OCI-M2 (cell line): Measurements from ENCODE around the gene BMPER.

Source experiments
- DNase-seq: peaks from one replicate; lab custom pipeline; 2025; ENCODE audit not compliant: unreplicated experiment; lab: John Stamatoyannopoulos, UW

Gene BMPER

GRCh38 chr7:34131371-34131770, 226.0 kb downstream of the BMPER start:
- no peak for DNase-seq

DNA sequence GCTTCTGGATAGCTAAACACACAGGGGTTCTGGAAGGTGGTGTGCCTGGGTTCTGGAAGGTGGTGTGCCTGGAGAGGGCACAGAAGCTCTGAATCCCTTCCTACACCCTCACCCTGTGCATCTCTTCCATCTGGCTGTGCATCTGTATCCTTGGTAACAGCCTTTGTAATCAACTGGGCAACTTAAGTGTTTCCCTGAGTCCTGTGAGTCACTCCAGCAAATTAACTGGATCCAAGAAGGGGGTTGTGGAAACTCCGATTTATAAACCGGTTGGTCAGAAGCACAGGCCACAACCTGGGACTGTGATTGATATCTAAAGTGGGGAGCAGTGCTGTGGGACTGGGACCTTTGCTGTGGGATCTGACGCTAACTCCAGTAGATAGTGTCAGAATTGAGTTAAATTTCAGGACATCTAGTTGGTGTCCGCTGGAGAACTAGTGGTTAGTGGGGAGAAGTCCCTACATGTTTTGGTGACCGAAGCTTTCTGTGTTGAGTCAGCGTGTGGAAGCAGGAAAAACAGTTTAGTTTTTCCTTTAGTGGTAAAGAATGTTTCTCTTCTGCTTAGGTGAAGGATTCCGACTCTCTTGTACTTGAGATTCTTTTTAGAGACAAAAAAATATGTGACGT, 228.1 kb downstream of the BMPER start:
- no peak for DNase-seq

- no peak for DNase-seq
These were observed 228.8 kb downstream of the BMPER start for GRCh38 chr7:34133983-34134782.

- DNase-seq: no peak
These were observed 230.6 kb downstream of the BMPER start for GRCh38 chr7:34135924-34136323.

DNA sequence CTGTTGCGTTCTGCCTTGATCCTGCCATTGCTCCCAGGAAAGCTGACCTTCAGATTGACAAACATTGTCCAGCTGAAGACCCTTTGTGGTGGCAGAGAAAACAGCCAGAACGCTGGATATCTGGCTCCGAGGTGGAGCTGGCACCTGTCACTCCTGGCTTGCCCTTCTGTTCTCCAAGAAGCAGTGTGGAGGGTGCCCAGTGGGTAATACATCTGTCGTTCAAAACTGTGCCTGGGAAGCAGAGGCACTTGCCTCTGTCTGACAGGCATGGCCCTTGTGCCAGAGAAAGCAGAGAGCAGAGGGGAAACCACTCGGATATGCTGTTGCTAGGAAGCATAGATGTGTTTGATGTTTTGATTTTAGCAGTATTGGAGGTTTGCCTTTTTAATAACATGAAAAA, 231.4 kb downstream of the BMPER start:
- DNase-seq: no peak

DNA sequence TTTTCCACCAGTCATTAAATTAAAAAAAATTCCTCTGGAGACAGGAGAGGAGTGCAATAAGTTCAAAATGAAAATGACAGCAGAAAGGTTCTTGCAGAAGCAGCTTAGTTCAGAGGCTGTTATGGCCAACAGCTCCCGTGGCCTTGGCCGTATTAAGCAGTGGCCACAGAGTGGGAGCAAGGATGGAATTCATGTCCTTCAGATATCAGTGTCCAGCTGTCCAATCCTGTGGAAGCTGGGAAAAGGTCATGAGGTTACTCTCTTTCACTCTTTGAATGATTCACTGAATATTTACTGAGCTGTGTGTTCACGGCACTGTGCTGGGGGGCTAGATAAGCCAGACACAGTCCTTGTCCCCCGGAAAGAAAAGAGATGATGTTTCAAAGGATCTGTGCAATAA, 231.8 kb downstream of the BMPER start:
- DNase-seq: no peak

GRCh38 chr7:34138483-34138882, 233.1 kb downstream of the BMPER start:
- DNase-seq: no peak

- no peak for DNase-seq
These were observed 233.7 kb downstream of the BMPER start for GRCh38 chr7:34139086-34139485.

DNA sequence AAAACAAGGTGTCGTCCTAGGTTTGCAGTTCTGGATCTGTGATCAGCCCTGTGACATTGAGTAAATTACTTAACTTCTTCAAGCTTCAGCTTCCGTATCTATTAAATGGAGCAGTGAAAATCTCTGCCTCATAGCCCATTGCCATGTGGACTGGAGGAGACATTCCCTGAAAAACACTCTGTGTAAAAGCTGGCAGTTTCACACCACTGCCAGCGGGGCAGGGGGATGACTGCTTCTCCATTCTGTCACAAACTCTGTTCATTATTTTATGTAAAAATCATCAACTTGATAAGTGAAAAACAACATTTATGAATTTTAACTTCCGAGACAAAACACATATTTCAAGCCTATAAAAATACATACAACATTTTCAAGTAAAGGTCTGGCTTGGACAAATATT, 234.7 kb downstream of the BMPER start:
- DNase-seq: no peak

GRCh38 chr7:34143402-34143801, 238.1 kb downstream of the BMPER start:
- no peak for DNase-seq

DNA sequence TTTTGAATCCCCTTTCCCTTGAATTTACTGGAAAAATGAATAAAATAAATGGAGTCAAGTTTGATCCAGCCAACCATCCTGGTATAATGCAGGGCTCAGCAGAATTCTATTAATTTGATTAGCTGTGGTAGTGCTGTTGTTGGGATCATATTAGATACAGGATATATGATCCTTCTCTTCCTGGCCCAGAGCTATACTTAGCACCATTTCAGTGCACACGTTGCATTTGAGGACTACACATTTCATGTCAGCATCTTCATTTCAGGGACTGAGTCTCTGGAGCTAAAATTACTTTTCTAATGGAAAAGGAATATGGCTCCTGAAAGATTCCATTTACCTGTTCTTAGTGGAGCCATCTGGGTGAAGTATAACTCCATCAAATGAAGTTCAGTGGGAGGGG, 240.3 kb downstream of the BMPER start:
- no peak for DNase-seq

DNA sequence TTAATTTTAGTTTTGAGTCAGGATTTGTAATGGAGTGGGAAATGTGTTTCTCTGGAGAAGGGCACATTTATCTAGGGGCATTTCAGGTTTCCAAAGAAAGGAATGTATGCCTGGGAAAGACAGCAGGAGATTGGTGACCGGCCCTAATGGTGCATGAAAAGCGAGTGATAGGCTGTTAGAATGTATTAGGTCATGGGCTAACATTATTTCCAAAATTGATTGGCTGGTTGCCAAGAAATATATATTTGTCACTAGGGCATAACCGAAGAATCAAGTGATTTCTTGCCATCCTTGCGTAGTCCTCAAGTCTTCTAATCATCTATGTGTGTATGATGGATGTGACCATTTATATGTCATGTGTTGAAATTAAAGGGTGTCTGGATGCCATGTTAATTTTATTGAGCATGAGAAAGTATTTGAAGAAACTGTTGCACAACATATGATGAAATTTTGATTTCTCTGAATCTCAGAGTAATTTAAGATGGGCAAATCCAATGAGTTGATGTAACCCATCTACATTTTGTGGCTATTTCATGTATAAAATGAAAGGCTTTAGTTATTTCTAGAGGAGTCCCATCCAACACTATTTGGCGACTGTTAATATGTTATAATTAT, 248.4 kb downstream of the BMPER start:
- no peak for DNase-seq

DNA sequence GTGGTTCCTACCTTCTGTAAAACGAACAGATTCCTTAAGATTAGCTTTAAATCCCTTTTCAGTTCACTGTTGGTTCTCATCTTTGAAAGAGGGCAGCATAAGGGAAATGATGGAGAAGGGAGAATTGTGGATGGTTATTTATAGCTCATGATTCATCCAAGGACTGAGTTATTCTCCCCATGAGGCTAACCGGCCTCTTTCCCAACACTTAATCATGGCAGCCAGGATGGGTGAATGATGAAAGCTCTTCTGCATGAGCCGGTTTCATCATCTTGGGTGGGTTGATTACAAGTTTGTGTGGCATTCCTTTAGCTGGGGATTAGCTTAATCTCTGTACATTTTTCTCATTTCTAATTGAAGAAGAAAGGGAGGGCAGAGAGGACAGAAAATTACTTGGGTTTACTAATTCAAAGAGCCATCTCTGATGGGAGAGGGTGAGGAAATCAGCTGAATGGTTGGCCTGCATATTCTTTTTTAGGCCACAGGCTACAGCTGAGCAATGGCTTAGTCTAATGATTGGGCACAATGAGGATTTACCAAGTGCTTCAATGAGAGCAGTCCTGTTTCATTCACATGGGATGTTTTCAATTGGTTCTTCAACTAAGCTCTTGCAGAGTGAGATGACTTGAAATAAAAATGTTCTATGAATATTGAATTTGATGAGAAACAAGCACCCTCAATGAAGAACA, 250.0 kb downstream of the BMPER start:
- DNase-seq: no peak

- DNase-seq: no peak
These were observed 251.0 kb downstream of the BMPER start for GRCh38 chr7:34156336-34156735.

DNA sequence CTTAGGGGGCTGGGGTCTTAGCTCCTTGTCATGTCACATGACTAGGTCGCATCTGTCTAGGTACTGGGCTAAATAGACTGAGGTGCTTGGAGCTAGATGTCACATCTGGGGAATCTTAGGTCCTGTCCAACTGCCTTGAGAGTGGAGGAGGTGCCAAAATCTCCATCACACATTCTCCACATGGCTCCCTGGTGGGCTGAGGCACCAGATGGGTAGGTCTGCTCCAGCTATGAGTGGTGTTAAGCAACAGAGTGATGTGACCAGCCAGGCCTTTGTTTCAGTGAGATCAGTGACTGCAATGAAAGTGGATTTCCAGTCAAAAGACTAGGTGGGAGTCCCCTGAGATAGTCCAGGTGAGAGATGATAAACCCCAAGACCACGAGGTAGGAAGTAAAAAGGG, 251.8 kb downstream of the BMPER start:
- no peak for DNase-seq

DNA sequence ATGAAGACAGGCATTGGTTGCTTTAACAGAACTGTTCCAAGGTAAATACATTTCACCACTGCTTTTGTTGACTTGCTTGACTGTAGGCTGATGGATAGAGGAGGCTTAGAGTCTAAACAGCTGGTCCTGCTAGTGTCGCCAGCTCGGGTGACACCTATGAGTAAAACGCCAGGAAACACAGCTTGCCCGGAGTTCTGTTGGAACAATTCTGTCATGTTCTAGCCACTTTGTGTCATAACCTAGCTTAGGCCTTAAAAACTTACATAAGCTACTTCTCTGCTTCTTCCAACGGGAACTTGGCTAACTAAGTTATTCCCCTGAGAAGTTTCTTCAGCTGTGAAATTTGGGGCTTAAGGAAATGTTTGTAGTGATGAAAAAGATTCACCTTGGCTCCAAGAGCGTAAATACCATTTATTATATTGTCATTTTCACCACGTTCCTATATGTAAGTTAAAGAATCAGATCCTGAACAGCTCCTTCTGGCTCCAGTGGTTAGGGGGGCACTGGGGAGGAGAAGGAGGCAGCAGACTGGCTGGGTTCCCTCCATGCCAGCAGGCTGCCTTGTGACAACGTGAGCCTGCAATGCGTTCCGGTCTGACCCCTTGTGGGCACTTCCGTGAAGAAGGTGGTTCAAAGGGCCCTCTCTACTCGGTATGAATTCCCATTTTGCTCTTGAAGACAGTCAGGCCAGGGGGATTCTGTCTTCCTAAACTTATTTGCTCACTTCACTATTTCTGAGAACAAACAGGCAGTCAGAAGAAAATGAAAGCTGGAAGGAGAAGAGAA, 253.2 kb downstream of the BMPER start:
- no peak for DNase-seq

- DNase-seq: no peak
These were observed 255.0 kb downstream of the BMPER start for GRCh38 chr7:34160261-34160752.

DNA sequence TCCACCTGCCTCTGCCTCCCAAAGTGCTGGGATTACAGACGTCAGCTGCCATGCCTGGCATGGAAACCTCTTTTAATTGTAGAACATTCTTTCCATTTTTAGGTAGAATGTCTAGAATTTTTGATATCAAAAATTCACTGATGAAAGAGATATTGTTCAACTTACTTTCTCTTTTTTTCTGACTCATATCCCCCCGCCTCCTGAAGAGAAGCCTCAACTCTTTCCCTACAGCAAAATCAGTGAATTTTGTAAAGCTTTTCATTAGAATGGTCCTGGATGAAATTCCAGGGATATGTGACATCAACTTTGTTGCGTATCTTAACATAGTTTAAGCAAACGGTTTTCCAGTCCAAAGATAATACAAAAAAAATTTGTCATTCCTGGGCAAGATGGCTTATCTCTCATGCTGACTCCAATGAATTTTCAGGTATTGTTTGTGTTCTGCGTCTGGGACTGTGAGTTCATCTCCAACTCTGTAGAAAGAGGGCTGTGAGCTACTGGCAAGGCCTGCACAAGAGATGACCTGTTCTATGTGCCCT, 256.8 kb downstream of the BMPER start:
- DNase-seq: no peak

DNA sequence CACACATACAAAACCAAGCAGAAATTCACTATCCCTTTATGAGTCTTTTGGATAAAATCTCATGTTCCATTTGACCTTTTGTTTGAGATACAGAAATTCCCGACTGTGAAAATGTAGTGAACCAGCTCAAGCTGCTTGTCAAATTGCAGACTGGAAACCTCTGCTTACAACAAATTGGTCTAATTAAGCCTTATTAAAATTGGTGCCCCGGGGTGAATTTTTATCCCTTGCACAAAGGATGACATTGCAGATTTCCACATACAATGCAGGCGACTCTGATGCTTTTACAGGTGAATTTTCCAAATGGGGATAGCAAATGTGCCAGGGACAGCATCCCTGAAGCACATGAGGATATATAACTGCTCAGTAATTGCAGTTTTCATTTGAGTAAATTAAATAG, 257.3 kb downstream of the BMPER start:
- DNase-seq: no peak

DNA sequence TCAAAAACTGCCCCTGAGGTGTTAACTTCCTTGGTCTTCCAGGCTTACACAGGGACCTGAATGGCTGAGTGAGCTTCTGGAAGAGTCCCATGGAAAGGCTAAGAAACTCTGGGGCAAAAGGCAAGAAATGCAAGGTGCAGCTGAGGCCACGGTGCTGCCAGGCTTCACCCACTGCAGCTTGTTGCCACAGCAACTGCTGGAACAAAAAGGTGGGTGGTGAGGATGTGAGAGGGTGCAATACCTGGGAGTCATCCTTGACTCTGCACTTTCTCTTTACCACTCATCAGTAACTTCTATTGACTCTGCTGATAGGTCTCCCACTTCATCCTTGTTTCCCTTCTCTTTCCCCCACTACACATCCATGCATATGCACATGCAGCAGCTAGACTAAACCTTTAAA, 258.6 kb downstream of the BMPER start:
- no peak for DNase-seq

- no peak for DNase-seq
These were observed 260.1 kb downstream of the BMPER start for GRCh38 chr7:34165466-34165865.
